Stimulated activated CD4-positive, alpha-beta T cell treated with anti-CD3 and anti-CD28 coated beads, Interleukin-4, amount 100 ng/mL, for 48 hours (primary cell): Measurements from ENCODE around the gene SLC12A7.

Experiments used
- DNase-seq, 2 donors: peaks; one replicate each; pipeline ENCODE4 v3.0.0-alpha.2; 2020; ENCODE audit warnings: low read depth in 2 of 2

The SLC12A7 gene

GRCh38 chr5:1077491-1078020, 34.3 kb downstream of the SLC12A7 start:
- DNase-seq, result no peak

GRCh38 chr5:1077026-1077425, 34.8 kb downstream of the SLC12A7 start:
- DNase-seq, result no peak

GRCh38 chr5:1076406-1076805, 35.5 kb downstream of the SLC12A7 start:
- no peak for DNase-seq

GRCh38 chr5:1075931-1076330, 35.9 kb downstream of the SLC12A7 start:
- DNase-seq, result no peak

- DNase-seq, result no peak
Observed at GRCh38 chr5:1075555-1075881, 36.3 kb downstream of the SLC12A7 start.

GRCh38 chr5:1074816-1075554, 36.9 kb downstream of the SLC12A7 start:
- no peak for DNase-seq

GRCh38 chr5:1074226-1074625, 37.6 kb downstream of the SLC12A7 start:
- DNase-seq, result no peak

GRCh38 chr5:1073239-1074102, 38.4 kb downstream of the SLC12A7 start:
- DNase-seq, result no peak

- DNase-seq, result no peak
Observed at GRCh38 chr5:1069720-1070088, 42.2 kb downstream of the SLC12A7 start.

GRCh38 chr5:1068895-1069719, 42.8 kb downstream of the SLC12A7 start:
- DNase-seq, result no peak

- no peak for DNase-seq
Observed at GRCh38 chr5:1068204-1068894, 43.5 kb downstream of the SLC12A7 start.

- no peak for DNase-seq
Observed at GRCh38 chr5:1067141-1068121, 44.4 kb downstream of the SLC12A7 start.

GRCh38 chr5:1066676-1067075, 45.2 kb downstream of the SLC12A7 start:
- DNase-seq, result no peak

GRCh38 chr5:1065891-1066650, 45.8 kb downstream of the SLC12A7 start:
- DNase-seq, result no peak

GRCh38 chr5:1065143-1065750, 46.6 kb downstream of the SLC12A7 start:
- DNase-seq, result no peak

GRCh38 chr5:1064383-1065142, 47.3 kb downstream of the SLC12A7 start:
- no peak for DNase-seq

GRCh38 chr5:1063661-1064382, 48.0 kb downstream of the SLC12A7 start:
- DNase-seq, result no peak
